Lower lobe of right lung (tissue), 2 donors: ENCODE measurements around the gene SLC38A10. TPM values are rescaled to one million over a fixed set of nuclear protein-coding genes. Genes with fewer than 3 reads are reported as not detected.
A peak's percentile ranks its signal among the peaks of the same experiment; 100 is the strongest.

Source experiments
- ATAC-seq, 2 donors: fragments of 200-7000 bp; cut with Tn5 transposase; one replicate each; pipeline ENCODE4 v1.9.1; 2020 to 2022; ENCODE audit warnings: mild to moderate bottlenecking in 2 of 2, moderate library complexity in 2 of 2
- DNase-seq: peaks from one replicate; pipeline ENCODE4 v3.0.0-alpha.2; 2020
- H3K27ac ChIP-seq: fragments of 200-600 bp; one replicate; pipeline ENCODE4 v1.8.0; 2022
- H3K27me3 ChIP-seq: fragments of 200-600 bp; one replicate; pipeline ENCODE4 v1.8.0; 2022; ENCODE audit warnings: low read depth
- H3K36me3 ChIP-seq: fragments of 200-600 bp; one replicate; pipeline ENCODE4 v1.8.0; 2022; ENCODE audit warnings: mild to moderate bottlenecking
- H3K4me1 ChIP-seq: fragments of 200-600 bp; one replicate; pipeline ENCODE4 v1.8.0; 2022
- H3K4me3 ChIP-seq: fragments of 200-600 bp; one replicate; pipeline ENCODE4 v1.8.0; 2022; ENCODE audit warnings: mild to moderate bottlenecking
- H3K9me3 ChIP-seq: fragments of 200-600 bp; one replicate; pipeline ENCODE4 v1.8.0; 2022
- intact Hi-C: fragments of 100-400 bp; cut with DNase I; formaldehyde crosslinking; loops from one replicate; pipeline ENCODE4 v1.11.0; 2022
- total RNA-seq: library from RNA; stranded (reverse); fragmentation: NEBNext Ultra II Directional; extraction: Animal tissue kit (Norgen Biotek cat#: 25700); gene quantifications from one replicate; pipeline ENCODE4 v1.2.1, GENCODE V29; 2021
- TF ChIP-seq, protein P1 (sequence below): fragments of 200-600 bp; IDR thresholded peaks from one replicate; pipeline ENCODE4 v1.8.0; 2022; ENCODE audit warnings: antibody characterized with exemption, mild to moderate bottlenecking
- donor health status: DM: no; HTN: yes; CAD: no; lungs with severe emphysema.

SLC38A10 gene
- total RNA-seq, 1 donor from 2014 or later = 98.1 TPM

GRCh38 chr17:81239714-81240555 is 55.2 kb downstream of the SLC38A10 start:
- peaks cover 33% of the 10 kb centered on the region for H3K4me1 ChIP-seq
- peaks cover 12% of the 10 kb centered on the region for H3K36me3 ChIP-seq
- H3K9me3 ChIP-seq = no peaks in the 10 kb centered on the region
- intact Hi-C loops = no loop called here
- TF ChIP-seq, protein P1, sequence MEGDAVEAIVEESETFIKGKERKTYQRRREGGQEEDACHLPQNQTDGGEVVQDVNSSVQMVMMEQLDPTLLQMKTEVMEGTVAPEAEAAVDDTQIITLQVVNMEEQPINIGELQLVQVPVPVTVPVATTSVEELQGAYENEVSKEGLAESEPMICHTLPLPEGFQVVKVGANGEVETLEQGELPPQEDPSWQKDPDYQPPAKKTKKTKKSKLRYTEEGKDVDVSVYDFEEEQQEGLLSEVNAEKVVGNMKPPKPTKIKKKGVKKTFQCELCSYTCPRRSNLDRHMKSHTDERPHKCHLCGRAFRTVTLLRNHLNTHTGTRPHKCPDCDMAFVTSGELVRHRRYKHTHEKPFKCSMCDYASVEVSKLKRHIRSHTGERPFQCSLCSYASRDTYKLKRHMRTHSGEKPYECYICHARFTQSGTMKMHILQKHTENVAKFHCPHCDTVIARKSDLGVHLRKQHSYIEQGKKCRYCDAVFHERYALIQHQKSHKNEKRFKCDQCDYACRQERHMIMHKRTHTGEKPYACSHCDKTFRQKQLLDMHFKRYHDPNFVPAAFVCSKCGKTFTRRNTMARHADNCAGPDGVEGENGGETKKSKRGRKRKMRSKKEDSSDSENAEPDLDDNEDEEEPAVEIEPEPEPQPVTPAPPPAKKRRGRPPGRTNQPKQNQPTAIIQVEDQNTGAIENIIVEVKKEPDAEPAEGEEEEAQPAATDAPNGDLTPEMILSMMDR = no peak
- no peaks in the 10 kb centered on the region for H3K27me3 ChIP-seq
- no peak for ATAC-seq
- H3K4me3 ChIP-seq = peak overlapping the region; percentile 100
- no peak for DNase-seq
- H3K27ac ChIP-seq = peak overlapping the region; percentile 89

DNA sequence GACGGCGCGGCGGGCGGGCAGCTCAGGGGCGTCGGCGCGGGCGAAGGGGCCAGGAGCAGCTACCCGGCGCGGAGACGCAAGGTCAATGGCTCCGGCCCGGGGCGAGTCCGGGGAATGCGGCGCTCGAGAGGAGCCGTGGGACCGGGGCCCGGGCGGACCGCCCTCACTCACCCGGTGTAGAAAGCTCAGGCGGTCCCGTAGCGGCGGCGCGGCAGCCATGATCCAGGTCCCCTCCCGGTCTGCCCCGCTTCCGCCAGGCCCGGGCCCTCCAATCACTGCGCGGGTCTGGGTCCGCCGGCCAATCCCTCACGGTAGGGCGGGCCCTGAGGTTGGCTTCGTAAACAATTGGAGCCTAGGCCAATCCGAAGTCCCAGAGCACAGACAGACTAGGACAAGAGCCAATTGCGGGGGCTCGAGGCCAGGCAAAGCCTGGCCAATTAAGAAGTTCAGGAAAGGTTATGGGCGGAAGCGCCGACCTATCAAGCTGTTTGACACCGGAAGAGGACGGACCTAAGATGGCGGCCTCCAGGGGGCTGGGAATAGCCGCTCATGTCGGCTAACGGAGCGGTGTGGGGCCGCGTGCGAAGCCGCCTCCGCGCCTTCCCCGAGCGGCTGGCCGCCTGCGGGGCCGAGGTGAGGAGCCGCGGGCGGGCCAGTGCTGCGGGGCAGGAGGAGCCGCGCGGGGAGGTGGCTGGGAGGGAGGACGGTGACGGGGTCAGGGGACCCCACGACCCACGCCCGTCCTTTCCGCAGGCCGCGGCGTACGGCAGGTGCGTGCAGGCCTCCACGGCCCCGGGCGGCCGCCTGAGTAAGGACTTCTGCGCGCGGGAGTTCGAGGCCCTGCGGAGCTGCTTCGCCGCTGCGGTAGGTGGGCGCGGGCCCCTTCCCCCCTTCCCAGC is 56.0 kb downstream of the SLC38A10 start, which contains the start of the genes NDUFAF8 and TEPSIN:
Gene NDUFAF8, plus strand, starts transcription at position 504 of the 899 bp plus-strand sequence. Its CDS starts 46 bp downstream, at position 550.
Gene TEPSIN, minus strand, starts transcription at position 241 of the 899 bp plus-strand sequence. Its CDS starts 22 bp downstream, at position 219.
- ATAC-seq (peak; percentile 98), DNase-seq (peak; percentile 98)
- Histone ChIP-seq H3K4me1 (peaks cover 33% of the 10 kb centered on the region), H3K9me3 (no peaks in the 10 kb centered on the region), H3K36me3 (peaks cover 12% of the 10 kb centered on the region), H3K27ac (peak within 1 kb of the TSS; percentile 89), H3K4me3 (peak within 1 kb of the TSS; percentile 100), H3K27me3 (no peaks in the 10 kb centered on the region)
- TF ChIP-seq, protein P1 = no peak
- intact Hi-C loops = no loop called here

- peaks cover 33% of the 10 kb centered on the region for H3K4me1 ChIP-seq
- H3K27me3 ChIP-seq = no peaks in the 10 kb centered on the region
- peak in 1 of 2 donors; percentile 0 for ATAC-seq
- DNase-seq = no peak
- intact Hi-C loops = no loop called here
- peaks cover 17% of the 10 kb centered on the region for H3K36me3 ChIP-seq
- peak overlapping the region; percentile 89 for H3K27ac ChIP-seq
- peak overlapping the region; percentile 100 for H3K4me3 ChIP-seq
- no peaks in the 10 kb centered on the region for H3K9me3 ChIP-seq
- TF ChIP-seq, protein P1 = no peak
Measured at GRCh38 chr17:81238490-81238814, 56.7 kb downstream of the SLC38A10 start.

- no peak for ATAC-seq
- H3K27me3 ChIP-seq = no peaks in the 10 kb centered on the region
- H3K4me1 ChIP-seq = peaks cover 33% of the 10 kb centered on the region
- intact Hi-C loops = no loop called here
- peak overlapping the region; percentile 89 for H3K27ac ChIP-seq
- TF ChIP-seq, protein P1 = no peak
- peaks cover 23% of the 10 kb centered on the region for H3K36me3 ChIP-seq
- peak overlapping the region; percentile 100 for H3K4me3 ChIP-seq
- no peaks in the 10 kb centered on the region for H3K9me3 ChIP-seq
- no peak for DNase-seq
Measured at GRCh38 chr17:81237591-81238489, 57.3 kb downstream of the SLC38A10 start.

GRCh38 chr17:81236784-81237183 is 58.3 kb downstream of the SLC38A10 start:
- H3K36me3 ChIP-seq = peaks cover 34% of the 10 kb centered on the region
- TF ChIP-seq, protein P1 = no peak
- ATAC-seq (no peak), DNase-seq (no peak)
- intact Hi-C loops = no loop called here
- no peak overlapping the region for H3K27ac ChIP-seq
- H3K4me1 ChIP-seq = peaks cover 33% of the 10 kb centered on the region
- H3K4me3 ChIP-seq = no peak overlapping the region
- H3K9me3 ChIP-seq = no peaks in the 10 kb centered on the region
- no peaks in the 10 kb centered on the region for H3K27me3 ChIP-seq
